H1 (cell line): Measurements from ENCODE around the gene ZNF366. TPM values are rescaled to one million over a fixed set of nuclear protein-coding genes. Genes with fewer than 3 reads are reported as not detected.

ENCODE experiments used
- CTCF ChIA-PET: fragments of 300-600 bp; sonication (Branson Sonifier 250); formaldehyde crosslinking; loops from one replicate; lab custom pipeline; 2021; ENCODE audit not compliant: partially characterized antibody; lab: Charles Lee
- POLR2A ChIA-PET: fragments of 300-600 bp; sonication (Branson Sonifier 250); formaldehyde crosslinking; loops from one replicate; lab custom pipeline; 2021; ENCODE audit warnings: inconsistent platforms; ENCODE audit not compliant: partially characterized antibody; lab: Charles Lee
- DNase-seq, 2 experiments: peaks; one replicate each; pipeline versions ENCODE4 v3.0.0 to v3.0.0-alpha.2; 2010 to 2022; ENCODE audit warnings: low spot score in 2 of 2, low read depth in 1 of 2, mixed read lengths in 1 of 2
- FAIRE-seq: peaks from 2 replicates; lab custom pipeline; 2011; peaks lifted over from hg19 to GRCh38; lab: Jason Lieb, UNC
- H2AFZ ChIP-seq: 2 replicates; pipeline ENCODE4 v1.8.1; 2012; ENCODE audit warnings: low read length, inconsistent platforms
- H2AK5ac ChIP-seq: 2 replicates; pipeline ENCODE4 v1.6.1; 2013; ENCODE audit warnings: low read depth, low read length
- H2BK120ac ChIP-seq: replicated peaks from 2 replicates; pipeline ENCODE3; 2013; ENCODE audit warnings: low read depth, low read length, inconsistent platforms
- H2BK12ac ChIP-seq: 2 replicates; pipeline ENCODE4 v1.6.1; 2013; ENCODE audit warnings: low read depth, low read length
- H2BK15ac ChIP-seq: 2 replicates; pipeline ENCODE4 v1.6.1; 2013; ENCODE audit warnings: low read length
- H2BK20ac ChIP-seq: 2 replicates; pipeline ENCODE4 v1.6.1; 2013; ENCODE audit warnings: low read length
- H2BK5ac ChIP-seq: 2 replicates; pipeline ENCODE4 v1.6.1; 2013; ENCODE audit warnings: low read depth, low read length
- H3K14ac ChIP-seq: 2 replicates; pipeline ENCODE4 v1.6.1; 2013; ENCODE audit warnings: inconsistent platforms; ENCODE audit not compliant: insufficient read length
- H3K18ac ChIP-seq: 2 replicates; pipeline ENCODE4 v1.6.1; 2013; ENCODE audit warnings: low read length; ENCODE audit errors: extremely low read depth
- H3K23ac ChIP-seq: 2 replicates; pipeline ENCODE4 v1.6.1; 2013; ENCODE audit warnings: inconsistent platforms; ENCODE audit not compliant: insufficient read length
- H3K23me2 ChIP-seq: 2 replicates; pipeline ENCODE4 v1.6.1; 2013; ENCODE audit warnings: low read depth, low read length
- H3K27ac ChIP-seq: 2 replicates; pipeline ENCODE4 v1.6.1; 2011; ENCODE audit warnings: low read depth, low read length, inconsistent platforms
- H3K27me3 ChIP-seq, 4 experiments: replicated peaks in 1 of 4; 1 replicate in 1 of 4; 2 replicates in 3 of 4; pipeline versions ENCODE4 v1.6.1 to v1.8.1; 2011 to 2013; ENCODE audit warnings: low read length in 3 of 4, mild to moderate bottlenecking in 3 of 4, inconsistent platforms in 2 of 4, mixed read lengths in 2 of 4, moderate library complexity in 1 of 4; ENCODE audit not compliant: control insufficient read depth in 3 of 4, insufficient read depth in 3 of 4; ENCODE audit errors: extremely low read depth in 1 of 4
- H3K36me3 ChIP-seq, 4 experiments: 2 replicates each; pipeline versions ENCODE4 v1.6.1 to v1.8.1; 2011 to 2013; ENCODE audit warnings: mild to moderate bottlenecking in 4 of 4, low read length in 3 of 4, moderate library complexity in 2 of 4, control low read depth in 1 of 4, inconsistent platforms in 1 of 4; ENCODE audit not compliant: insufficient read depth in 4 of 4, control insufficient read depth in 2 of 4
- H3K4ac ChIP-seq: replicated peaks from 2 replicates; pipeline ENCODE3; 2013; ENCODE audit warnings: low read length, low read depth, mixed read lengths, inconsistent platforms; ENCODE audit not compliant: insufficient read length
- H3K4me1 ChIP-seq, 4 experiments: replicated peaks in 1 of 4; 1 replicate in 1 of 4; 2 replicates in 3 of 4; pipeline versions ENCODE4 v1.6.1 to v1.8.1; 2011 to 2013; ENCODE audit warnings: low read length in 3 of 4, inconsistent platforms in 2 of 4, mixed read lengths in 1 of 4; ENCODE audit not compliant: insufficient read depth in 4 of 4, control insufficient read depth in 3 of 4
- H3K4me2 ChIP-seq, 2 experiments: 2 replicates each; pipeline versions ENCODE4 v1.6.1 to v1.8.1; 2011 to 2013; ENCODE audit warnings: low read depth in 2 of 2, low read length in 2 of 2, control low read depth in 1 of 2, inconsistent platforms in 1 of 2, mild to moderate bottlenecking in 1 of 2; ENCODE audit not compliant: insufficient read depth in 1 of 2
- H3K4me3 ChIP-seq, 4 experiments: fragments of 200-600, 300-600 bp in 1 of 4; sonication (generic), shearing (Covaris generic), sonication (Bioruptor Twin) in 1 of 4; 2 replicates each; pipeline versions ENCODE4 v1.5.1 to v1.8.1; 2011 to 2016; ENCODE audit warnings: low read length in 4 of 4, low read depth in 3 of 4, control low read depth in 2 of 4, inconsistent platforms in 2 of 4, mild to moderate bottlenecking in 2 of 4, mixed read lengths in 1 of 4, moderate library complexity in 1 of 4; ENCODE audit not compliant: insufficient read depth in 2 of 4; ENCODE audit errors: extremely low read depth in 1 of 4
- H3K56ac ChIP-seq: replicated peaks from 2 replicates; pipeline ENCODE3; 2013; ENCODE audit warnings: low read depth, mild to moderate bottlenecking, mixed read lengths, low read length, inconsistent platforms; ENCODE audit not compliant: insufficient read length
- H3K79me1 ChIP-seq: 2 replicates; pipeline ENCODE4 v1.6.1; 2013; ENCODE audit warnings: low read depth, low read length, control low read depth
- H3K79me2 ChIP-seq, 2 experiments: 2 replicates each; pipeline versions ENCODE4 v1.6.1 to v1.8.1; 2012 to 2013; ENCODE audit warnings: low read length in 2 of 2, mild to moderate bottlenecking in 2 of 2, inconsistent platforms in 1 of 2; ENCODE audit not compliant: insufficient read depth in 2 of 2, control insufficient read depth in 1 of 2
- H3K9ac ChIP-seq, 4 experiments: replicated peaks in 1 of 4; 1 replicate in 1 of 4; 2 replicates in 3 of 4; pipeline versions ENCODE4 v1.6.1 to v1.8.1; 2011 to 2013; ENCODE audit warnings: low read depth in 3 of 4, low read length in 3 of 4, control low read depth in 2 of 4, mild to moderate bottlenecking in 2 of 4, moderate library complexity in 2 of 4, inconsistent platforms in 1 of 4; ENCODE audit errors: extremely low read depth in 1 of 4
- H3K9me3 ChIP-seq, 2 experiments: 2 replicates each; pipeline versions ENCODE4 v1.6.1 to v1.8.1; 2012 to 2013; ENCODE audit warnings: mild to moderate bottlenecking in 2 of 2, moderate library complexity in 2 of 2, control low read depth in 1 of 2, inconsistent platforms in 1 of 2, low read depth in 1 of 2, low read length in 1 of 2, mixed read lengths in 1 of 2; ENCODE audit not compliant: insufficient read depth in 2 of 2
- H4K20me1 ChIP-seq, 2 experiments: replicated peaks in 1 of 2; 2 replicates each; pipeline versions ENCODE3 to v1.8.1; 2011 to 2013; ENCODE audit warnings: inconsistent platforms in 2 of 2, low read length in 2 of 2, mild to moderate bottlenecking in 1 of 2; ENCODE audit not compliant: insufficient read depth in 2 of 2, control insufficient read depth in 1 of 2
- H4K5ac ChIP-seq: 2 replicates; pipeline ENCODE4 v1.6.1; 2013; ENCODE audit warnings: low read length, low read depth, mixed read lengths, inconsistent platforms; ENCODE audit not compliant: insufficient read length
- H4K8ac ChIP-seq: 2 replicates; pipeline ENCODE4 v1.8.0; 2013; ENCODE audit warnings: mild to moderate bottlenecking, moderate library complexity, low read length, inconsistent platforms; ENCODE audit not compliant: insufficient read depth; ENCODE audit errors: extremely low read depth
- H4K91ac ChIP-seq: replicated peaks from 2 replicates; pipeline ENCODE3; 2013; ENCODE audit warnings: low read length, mixed read lengths, inconsistent platforms; ENCODE audit not compliant: insufficient read length
- CBX5 ChIP-seq: fragments of 300-800, 300-1000 bp; sonication (generic); IDR thresholded peaks from 2 replicates; pipeline ENCODE4 v1.7.1; 2016; ENCODE audit warnings: antibody characterized with exemption, low read length, low read depth
- JUN ChIP-seq: IDR thresholded peaks from 2 replicates; pipeline ENCODE4 v1.6.1; 2011; ENCODE audit warnings: low read depth, mild to moderate bottlenecking, improper control_type of control experiment, low read length
- MAFK ChIP-seq: IDR thresholded peaks from 2 replicates; pipeline ENCODE4 v1.6.1; 2012; ENCODE audit warnings: low read depth, mild to moderate bottlenecking, improper control_type of control experiment, low read length
- SIN3A ChIP-seq, 2 experiments: IDR thresholded peaks in 1 of 2; conservative IDR thresholded peaks in 1 of 2; 2 replicates each; pipeline ENCODE4 v1.6.1; 2011 to 2012; ENCODE audit warnings: low read length in 2 of 2, improper control_type of control experiment in 1 of 2, low read depth in 1 of 2, mild to moderate bottlenecking in 1 of 2
- YY1 ChIP-seq: IDR thresholded peaks from 2 replicates; pipeline ENCODE4 v1.6.1; 2011; ENCODE audit warnings: low read depth, mild to moderate bottlenecking, low read length
- WGBS, 2 experiments: shearing (Covaris generic) in 1 of 2; methylation state at CpG; one replicate each; pipeline versions ENCODE4 v1.1.6 to v1.1.7; 2013 to 2015; ENCODE audit warnings: low lambda C conversion rate in 2 of 2, mixed read lengths in 2 of 2, inconsistent platforms in 1 of 2, low coverage in 1 of 2, missing lambda C conversion rate in 1 of 2; ENCODE audit not compliant: insufficient replicate concordance in 2 of 2, insufficient coverage in 1 of 2, insufficient read length in 1 of 2; ENCODE audit errors: extremely low coverage in 1 of 2, missing lambda C conversion rate in 1 of 2; 5-methylcytosine and 5-hydroxymethylcytosine counted together
- polyA plus RNA-seq, 7 experiments: library from polyadenylated mRNA; depleted of rRNA in 3 of 7; stranded (reverse) in 5 of 7; unstranded in 2 of 7; fragments of >200 nt in 5 of 7; fragments of 200-250 nt in 2 of 7; gene quantifications; 1 replicate in 5 of 7; 2 replicates in 1 of 7; 4 replicates in 1 of 7; pipeline versions ENCODE4 v1.2.1 to v1.2.3, GENCODE V29; 2011 to 2013; ENCODE audit warnings: missing spikeins in 2 of 7, mixed read lengths in 2 of 7
- total RNA-seq: library from RNA; stranded (reverse); fragmentation: NEBNext Ultra II Directional; extraction: Animal tissue kit (Norgen Biotek cat#: 25700); gene quantifications from 2 replicates; pipeline ENCODE4 v1.2.1, GENCODE V29; 2021

ZNF366 gene
- total and polyA plus RNA-seq, 2 of the 8 experiments (the other 6 are each of a cell fraction or from before 2014, with no cell fraction given) = not detected

- Histone ChIP-seq H3K9me3 (no peaks in the 10 kb centered on the region), H3K27me3 (no peaks in the 10 kb centered on the region), H3K9ac (no peak overlapping the region), H3K4me2 (no peak overlapping the region), H3K4me1 (no peaks in the 10 kb centered on the region), H3K4ac (no peak overlapping the region), H4K8ac (no peak overlapping the region), H2BK20ac (no peak overlapping the region), H4K20me1 (no peaks in the 10 kb centered on the region), H3K4me3 (no peak overlapping the region), H3K23me2 (no peaks in the 10 kb centered on the region), H3K18ac (no peak overlapping the region), H3K79me2 (no peaks in the 10 kb centered on the region), H4K91ac (no peak overlapping the region), H2AFZ (no peak overlapping the region), H3K14ac (no peak overlapping the region), H2BK5ac (no peak overlapping the region), H2BK12ac (no peak overlapping the region), H2AK5ac (no peak overlapping the region), H2BK15ac (no peak overlapping the region), H3K56ac (no peak overlapping the region), H3K27ac (no peak overlapping the region), H3K23ac (no peak overlapping the region), H2BK120ac (no peak overlapping the region), H4K5ac (no peak overlapping the region), H3K36me3 (no peaks in the 10 kb centered on the region), H3K79me1 (no peaks in the 10 kb centered on the region)
- TF ChIP-seq JUN = no peak
- no peak for TF ChIP-seq SIN3A (conservative IDR thresholded peaks at IDR 0.05 in 1 of 2, IDR thresholded peaks at IDR 0.05 in 1 of 2; ENCODE audit: low read depth in 1 of 2, low read length in 2 of 2)
- no peak for TF ChIP-seq MAFK
- TF ChIP-seq CBX5 = no peak
- TF ChIP-seq YY1 = no peak
- 89% methylated on average over 2 of the region's 2 CpGs; no CpG with 5 or more reads in 1 of the 2 experiments for WGBS, 2 experiments
- DNase-seq (no peak), FAIRE-seq (no peak)
- ChIA-PET CTCF (interaction anchor here (0.8 to 6.4 kb wide), 3 partner anchors 16 to 34 kb away, joined by 3 to 68 read pairs (median 4); no protein-coding TSS in a partner anchor), POLR2A (no interaction called here)
Observed at GRCh38 chr5:72407541-72407940, 99.7 kb downstream of the ZNF366 start.
